Erythroblast (primary cell): ENCODE measurements around the gene ROBO2.

ENCODE experiments used
- GATA1 ChIP-seq: IDR thresholded peaks from 2 replicates; pipeline ENCODE4 v1.6.1; 2011; ENCODE audit warnings: low read depth, mild to moderate bottlenecking, control low read depth, low read length, moderate library complexity
- POLR2A ChIP-seq: IDR thresholded peaks from 2 replicates; pipeline ENCODE4 v1.6.1; 2011; ENCODE audit warnings: mild to moderate bottlenecking, low read length

DNA sequence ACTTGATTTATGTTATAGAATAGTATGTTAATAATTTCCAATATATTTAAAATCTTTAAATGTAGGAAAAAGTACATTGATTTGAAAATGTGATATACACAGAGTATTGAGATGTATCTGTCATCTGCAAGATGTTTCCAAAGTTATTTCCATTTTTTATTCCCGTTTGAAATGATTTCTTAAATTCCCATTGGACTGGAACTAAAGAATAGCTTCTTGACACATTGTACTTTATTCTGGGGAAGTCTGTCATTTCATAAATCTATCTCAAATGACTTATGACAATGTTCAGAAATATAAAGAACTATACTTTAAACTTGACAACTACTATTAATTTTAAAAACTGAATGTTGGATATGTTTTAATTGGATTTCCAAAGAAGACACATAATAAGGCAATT, 489.6 kb downstream of the ROBO2 start:
- no peak for TF ChIP-seq POLR2A
- no peak for TF ChIP-seq GATA1
